Activated CD4-positive, alpha-beta T cell treated with anti-CD3 and anti-CD28 coated beads, Interleukin-10, Interleukin-2, amounts not matched to agents 100 ng/mL and 50 ng/mL, durations not matched to agents 16 hours and 8 hours (primary cell): ENCODE results near the gene ENTPD6.
"Not testable (repeated sequence)": the region's sequence is repeated elsewhere in the genome, so short reads cannot be mapped to it uniquely, and the experiment has no call there.

Experiments
- DNase-seq: peaks from one replicate; pipeline ENCODE4 v3.0.0-alpha.2; 2020

The ENTPD6 gene

GRCh38 chr20:25258828-25259227, 63.3 kb downstream of the ENTPD6 start:
- no peak for DNase-seq

- no peak for DNase-seq
Observed at GRCh38 chr20:25259358-25259757, 63.8 kb downstream of the ENTPD6 start.

- DNase-seq = no peak
Observed at GRCh38 chr20:25259788-25260254, 64.3 kb downstream of the ENTPD6 start.

GRCh38 chr20:25260770-25261437, 65.4 kb downstream of the ENTPD6 start:
- DNase-seq = not testable (repeated sequence)

GRCh38 chr20:25269057-25269832, 73.7 kb downstream of the ENTPD6 start:
- no peak for DNase-seq

- DNase-seq = no peak
Observed at GRCh38 chr20:25269833-25270170, 74.3 kb downstream of the ENTPD6 start.

- no peak for DNase-seq
Observed at GRCh38 chr20:25270829-25271251, 75.3 kb downstream of the ENTPD6 start.

- DNase-seq = no peak
Observed at GRCh38 chr20:25271486-25272222, 76.1 kb downstream of the ENTPD6 start.

GRCh38 chr20:25272223-25273000, 76.9 kb downstream of the ENTPD6 start:
- DNase-seq = no peak

- DNase-seq = no peak
Observed at GRCh38 chr20:25273046-25273445, 77.5 kb downstream of the ENTPD6 start.

- DNase-seq = no peak
Observed at GRCh38 chr20:25273541-25274358, 78.2 kb downstream of the ENTPD6 start.

- DNase-seq = no peak
Observed at GRCh38 chr20:25274481-25274880, 79.0 kb downstream of the ENTPD6 start.

GRCh38 chr20:25274891-25275812, 79.6 kb downstream of the ENTPD6 start:
- DNase-seq = no peak

GRCh38 chr20:25275813-25276532, 80.5 kb downstream of the ENTPD6 start:
- DNase-seq = no peak
